Sigmoid colon (tissue), 7 donors: ENCODE data around the gene CPA1. TPM values are rescaled to one million over a fixed set of nuclear protein-coding genes. Genes with fewer than 3 reads are reported as not detected.

Experiments
- DNase-seq: peaks from one replicate; pipeline ENCODE4 v3.0.0-alpha.2; 2019
- H3K27ac ChIP-seq, 4 donors: fragments of 200-600 bp; sonication (generic); one replicate each; pipeline ENCODE4 v1.5.1; 2016 to 2019; ENCODE audit warnings: mild to moderate bottlenecking in 1 of 4
- H3K27me3 ChIP-seq, 3 donors: fragments of 200-600 bp; sonication (generic); one replicate each; pipeline ENCODE4 v1.5.1; 2019; ENCODE audit warnings: mild to moderate bottlenecking in 1 of 3
- H3K36me3 ChIP-seq, 4 donors: fragments of 200-600 bp; sonication (generic); one replicate each; pipeline ENCODE4 v1.5.1; 2016 to 2019
- H3K4me1 ChIP-seq, 4 donors: fragments of 200-600 bp; sonication (generic); one replicate each; pipeline ENCODE4 v1.5.1; 2017 to 2019
- H3K4me3 ChIP-seq, 4 donors: fragments of 200-600 bp; sonication (generic); one replicate each; pipeline ENCODE4 v1.5.1; 2017 to 2019; ENCODE audit warnings: mild to moderate bottlenecking in 2 of 4, moderate library complexity in 1 of 4
- H3K9me3 ChIP-seq, 4 donors: fragments of 200-600 bp in 3 of 4; sonication (generic) in 3 of 4; one replicate each; pipeline versions ENCODE4 v1.5.1 to v1.6.1; 2013 to 2019
- CTCF ChIP-seq, 4 experiments: fragments of 450-650 bp in 3 of 4; fragments of 200-600 bp in 1 of 4; IDR thresholded peaks; one replicate each; pipeline ENCODE4 v1.5.1; 2016 to 2019; ENCODE audit warnings: antibody characterized with exemption in 4 of 4, mild to moderate bottlenecking in 3 of 4, moderate library complexity in 2 of 4
- EP300 ChIP-seq, 4 donors: sonication (generic); formaldehyde crosslinking; IDR thresholded peaks; one replicate each; pipeline ENCODE4 v1.6.1; 2017; ENCODE audit warnings: antibody characterized with exemption in 4 of 4
- POLR2A ChIP-seq, 2 donors: fragments of 450-650 bp; IDR thresholded peaks; one replicate each; pipeline ENCODE4 v1.6.1; 2016; ENCODE audit warnings: antibody characterized with exemption in 2 of 2, mild to moderate bottlenecking in 2 of 2, moderate library complexity in 2 of 2
- POLR2AphosphoS5 ChIP-seq, 4 donors: sonication (generic); formaldehyde crosslinking; IDR thresholded peaks; one replicate each; pipeline ENCODE4 v1.6.1; 2017; ENCODE audit warnings: antibody characterized with exemption in 4 of 4
- WGBS, 2 donors: extraction: QIAGEN DNeasy Blood & Tissue Kit; methylation state at CpG; one replicate each; pipeline ENCODE4 v1.1.7; 2013; 5-methylcytosine and 5-hydroxymethylcytosine counted together
- intact Hi-C: fragments of 100-400 bp; cut with DNase I; formaldehyde crosslinking; loops from one replicate; pipeline ENCODE4 v1.15.1; 2023
- polyA plus RNA-seq, 3 donors: library from polyadenylated mRNA; stranded (reverse); fragments of 200-250 nt; gene quantifications; one replicate each; pipeline ENCODE4 v1.2.3, GENCODE V29; 2013
- total RNA-seq, 4 donors: library from RNA; depleted of rRNA; stranded (reverse); fragments of >200 nt; gene quantifications; one replicate each; pipeline ENCODE4 v1.1.0, GENCODE V29; 2016
- donor health status: healthy with polysubstance abuse.
- donor health status: Bipolar disorder and iron deficiency.
- donor health status: healthy.

The CPA1 gene
- total and polyA plus RNA-seq, 7 donors: 0.34 to 7.8 (median 1.7) TPM; not detected in 3

- peaks cover 0 to 9% (median 2%) of the 10 kb centered on the region in 4 donors for H3K4me1 ChIP-seq
- TF ChIP-seq CTCF (IDR thresholded peaks at IDR 0.05) (no peak), POLR2A (IDR thresholded peaks at IDR 0.05) (no peak), EP300 (IDR thresholded peaks at IDR 0.05) (no peak), POLR2AphosphoS5 (IDR thresholded peaks at IDR 0.05) (no peak)
- 93 to 95% methylated on average over 10 of the region's 10 CpGs for WGBS, 2 donors
- intact Hi-C loops: no loop called here
- peak; percentile 45 for DNase-seq
- H3K4me3 ChIP-seq: no peak overlapping the region
- H3K9me3 ChIP-seq: no peaks in the 10 kb centered on the region
- no peak overlapping the region for H3K27ac ChIP-seq
- H3K36me3 ChIP-seq: no peaks in the 10 kb centered on the region
- H3K27me3 ChIP-seq: no peaks in the 10 kb centered on the region
Measured at GRCh38 chr7:130362251-130362816, 18.0 kb upstream of the CPA1 start.

- peaks cover 0 to 9% (median 0%) of the 10 kb centered on the region in 4 donors for H3K4me1 ChIP-seq
- intact Hi-C loops: no loop called here
- no peaks in the 10 kb centered on the region for H3K27me3 ChIP-seq
- H3K9me3 ChIP-seq: no peaks in the 10 kb centered on the region
- WGBS, 2 donors: 76 to 86% methylated on average over 8 of the region's 8 CpGs
- H3K27ac ChIP-seq: no peak overlapping the region
- H3K36me3 ChIP-seq: no peaks in the 10 kb centered on the region
- DNase-seq: peak; percentile 39
- no peak overlapping the region for H3K4me3 ChIP-seq
- TF ChIP-seq POLR2A (IDR thresholded peaks at IDR 0.05) (no peak), POLR2AphosphoS5 (IDR thresholded peaks at IDR 0.05) (no peak), EP300 (IDR thresholded peaks at IDR 0.05) (no peak), CTCF (IDR thresholded peaks at IDR 0.05) (no peak)
Measured at GRCh38 chr7:130363026-130363847, 17.1 kb upstream of the CPA1 start.

GRCh38 chr7:130364451-130364850 is 15.8 kb upstream of the CPA1 start:
- Histone ChIP-seq H3K36me3 (no peaks in the 10 kb centered on the region), H3K4me3 (no peak overlapping the region), H3K4me1 (peaks cover 0 to 18% (median 8%) of the 10 kb centered on the region in 4 donors), H3K27ac (no peak overlapping the region), H3K27me3 (no peaks in the 10 kb centered on the region), H3K9me3 (no peaks in the 10 kb centered on the region)
- 71 to 87% methylated on average over 4 of the region's 4 CpGs for WGBS, 2 donors
- no peak for TF ChIP-seq EP300 (IDR thresholded peaks at IDR 0.05)
- TF ChIP-seq POLR2A (IDR thresholded peaks at IDR 0.05): no peak
- no peak for TF ChIP-seq CTCF (IDR thresholded peaks at IDR 0.05)
- no peak for TF ChIP-seq POLR2AphosphoS5 (IDR thresholded peaks at IDR 0.05)
- DNase-seq: peak; percentile 56
- intact Hi-C loops: no loop called here

GRCh38 chr7:130365088-130365487 is 15.2 kb upstream of the CPA1 start:
- intact Hi-C loops: no loop called here
- H3K4me1 ChIP-seq: peaks cover 0 to 25% (median 11%) of the 10 kb centered on the region in 4 donors
- no peak for DNase-seq
- H3K27ac ChIP-seq: peak overlapping the region in 1 of 4 donors; percentile 35
- 82 to 88% methylated on average over 2 of the region's 2 CpGs for WGBS, 2 donors
- H3K4me3 ChIP-seq: no peak overlapping the region
- no peaks in the 10 kb centered on the region for H3K27me3 ChIP-seq
- no peaks in the 10 kb centered on the region for H3K9me3 ChIP-seq
- H3K36me3 ChIP-seq: no peaks in the 10 kb centered on the region
- TF ChIP-seq CTCF (IDR thresholded peaks at IDR 0.05) (no peak), POLR2A (IDR thresholded peaks at IDR 0.05) (no peak)
